Activated T-cell treated with anti-CD3 and anti-CD28 coated beads, Interleukin-2, amount 50 U/mL, for 72 hours (primary cell): Measurements from ENCODE around the gene NBAS. TPM values are rescaled to one million over a fixed set of nuclear protein-coding genes. Genes with fewer than 3 reads are reported as not detected.
"Not testable (repeated sequence)": the region's sequence is repeated elsewhere in the genome, so short reads cannot be mapped to it uniquely, and the experiment has no call there.

Experiments
- ATAC-seq, 2 donors: fragments of 150-1000 bp; cut with Tn5 transposase; replicated peaks in 1 of 2; 2 replicates each; pipeline ENCODE4 v1.10.0; 2021; ENCODE audit warnings: moderate library complexity in 2 of 2, mild to moderate bottlenecking in 1 of 2
- DNase-seq, 2 donors: peaks; one replicate each; pipeline ENCODE4 v3.0.0; 2021 to 2022; ENCODE audit warnings: mixed read lengths in 1 of 2
- H3K27ac Mint-ChIP-seq: one replicate; pipeline ENCODE4 v1.8.0; 2022; ENCODE audit warnings: mild to moderate bottlenecking, moderate library complexity, mixed read lengths
- H3K27me3 Mint-ChIP-seq: one replicate; pipeline ENCODE4 v1.8.0; 2022; ENCODE audit warnings: low read depth, mixed read lengths
- H3K36me3 Mint-ChIP-seq, 2 donors: one replicate each; pipeline ENCODE4 v1.8.0; 2022; ENCODE audit warnings: mixed read lengths in 2 of 2, mild to moderate bottlenecking in 1 of 2; ENCODE audit not compliant: insufficient read depth in 2 of 2
- H3K4me1 Mint-ChIP-seq: one replicate; pipeline ENCODE4 v1.8.0; 2022; ENCODE audit warnings: low read depth, mixed read lengths
- H3K4me3 Mint-ChIP-seq, 2 donors: one replicate each; pipeline ENCODE4 v1.8.0; 2022; ENCODE audit warnings: mild to moderate bottlenecking in 2 of 2, mixed read lengths in 2 of 2, moderate library complexity in 2 of 2
- H3K9me3 Mint-ChIP-seq, 2 donors: one replicate each; pipeline ENCODE4 v1.8.0; 2022; ENCODE audit warnings: mixed read lengths in 2 of 2
- total RNA-seq, 2 donors: library from RNA; stranded (reverse); gene quantifications; one replicate each; pipeline ENCODE4 v1.2.3, GENCODE V29; 2022

NBAS gene
- total RNA-seq, 2 donors from 2014 or later: 45.9 to 50.8 TPM

DNA sequence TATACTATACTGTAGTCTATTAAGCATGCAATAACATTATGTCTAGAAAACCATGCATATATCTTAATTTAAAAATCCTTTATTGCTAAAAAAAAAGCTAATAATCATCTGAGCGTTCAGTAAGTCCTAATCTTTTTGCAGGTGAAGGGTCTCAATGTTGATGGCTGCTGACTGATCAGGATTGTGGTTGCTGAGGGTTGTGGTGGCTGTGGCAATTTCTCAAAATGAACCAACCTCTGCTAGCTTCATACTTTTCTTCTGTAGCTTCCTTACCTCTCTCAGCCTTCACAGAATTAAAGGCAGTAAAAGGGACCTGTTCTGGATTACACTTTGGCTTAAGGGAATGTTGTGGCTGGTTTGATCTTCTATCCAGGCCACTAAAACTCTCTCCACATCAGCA, 235.8 kb downstream of the NBAS start:
- Mint-ChIP-seq H3K27me3 (no peaks in the 10 kb centered on the region), H3K36me3 (peaks cover 15 to 21% of the 10 kb centered on the region in 2 donors), H3K4me1 (no peaks in the 10 kb centered on the region), H3K9me3 (peaks cover 0 to 1% of the 10 kb centered on the region in 2 donors), H3K4me3 (no peak overlapping the region), H3K27ac (no peak overlapping the region)
- DNase-seq (no peak), ATAC-seq (no peak)

DNA sequence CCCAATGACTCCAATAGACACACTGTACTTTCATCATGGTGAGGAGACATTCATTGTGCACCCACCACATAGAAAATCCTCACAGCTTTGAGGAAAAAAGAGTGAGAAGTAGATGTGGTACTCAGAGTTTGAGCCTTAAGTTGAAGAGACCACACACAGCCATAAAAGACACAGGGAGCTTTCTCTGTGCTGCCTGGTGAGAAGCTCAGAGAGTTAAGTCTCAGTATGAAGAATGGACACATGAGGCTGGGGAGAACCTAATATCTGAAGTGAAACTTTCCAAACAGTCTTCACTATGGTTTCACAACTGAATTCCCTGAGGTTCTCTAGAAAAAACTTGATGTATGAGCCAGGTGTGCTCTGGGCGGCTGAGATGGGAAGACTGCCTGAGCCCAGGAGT, 237.9 kb downstream of the NBAS start:
- H3K36me3 Mint-ChIP-seq: peaks cover 29 to 41% of the 10 kb centered on the region in 2 donors
- H3K4me1 Mint-ChIP-seq: no peaks in the 10 kb centered on the region
- H3K27me3 Mint-ChIP-seq: no peaks in the 10 kb centered on the region
- H3K9me3 Mint-ChIP-seq: peaks cover 11 to 14% of the 10 kb centered on the region in 2 donors
- ATAC-seq: no peak
- no peak overlapping the region for H3K4me3 Mint-ChIP-seq
- DNase-seq: no peak
- no peak overlapping the region for H3K27ac Mint-ChIP-seq

DNA sequence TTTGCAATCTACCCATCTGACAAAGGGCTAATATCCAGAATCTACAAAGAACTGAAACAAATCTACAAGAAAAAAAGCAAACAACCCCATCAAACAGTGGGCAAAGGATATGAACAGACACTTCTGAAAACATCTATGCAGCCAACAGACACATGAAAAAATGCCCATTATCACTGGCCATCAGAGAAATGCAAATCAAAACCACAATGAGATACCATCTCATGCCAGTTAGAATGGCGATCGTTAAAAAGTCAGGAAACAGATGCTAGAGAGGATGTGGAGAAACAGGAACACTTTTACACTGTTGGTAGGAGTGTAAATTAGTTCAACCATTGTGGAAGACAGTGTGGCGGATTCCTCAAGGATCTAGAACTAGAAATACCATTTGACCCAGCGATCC, 239.7 kb downstream of the NBAS start:
- H3K27ac Mint-ChIP-seq, H3K27me3 Mint-ChIP-seq, H3K4me3 Mint-ChIP-seq, ATAC-seq, DNase-seq, H3K4me1 Mint-ChIP-seq: not testable (repeated sequence)
- Mint-ChIP-seq H3K9me3 (peaks cover 15 to 21% of the 10 kb centered on the region in 2 donors), H3K36me3 (peaks cover 38 to 57% of the 10 kb centered on the region in 2 donors)

- Mint-ChIP-seq H3K36me3 (peaks cover 28 to 50% of the 10 kb centered on the region in 2 donors), H3K27me3 (no peaks in the 10 kb centered on the region), H3K4me3 (peak overlapping the region; percentile 38 to 42), H3K9me3 (peaks cover 14 to 21% of the 10 kb centered on the region in 2 donors), H3K4me1 (peaks cover 34% of the 10 kb centered on the region), H3K27ac (no peak overlapping the region)
- peak; percentile 24 to 65 for ATAC-seq
- DNase-seq: peak in 1 of 2 donors; percentile 18
Measured at GRCh38 chr2:15316370-15316814, 244.7 kb downstream of the NBAS start.

DNA sequence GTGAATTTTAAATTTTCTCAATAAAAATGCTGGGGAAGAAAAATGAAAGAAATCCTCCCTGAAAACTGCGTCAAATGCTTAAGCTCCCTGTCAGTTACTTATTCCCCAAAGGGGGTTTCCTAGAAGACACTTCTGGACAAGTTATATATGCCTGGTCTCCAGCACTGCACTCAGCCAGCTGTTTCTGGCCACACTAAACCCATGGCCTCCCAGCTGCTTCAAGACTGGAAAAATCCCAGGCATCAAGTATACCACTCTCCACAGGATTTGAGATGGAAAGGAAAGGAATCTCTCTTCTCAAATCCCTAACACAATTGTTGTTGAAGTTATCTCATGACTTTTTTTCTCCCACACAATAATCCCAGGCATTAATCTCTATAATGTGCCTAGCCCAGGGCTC, 245.7 kb downstream of the NBAS start:
- Mint-ChIP-seq H3K27me3 (no peaks in the 10 kb centered on the region), H3K27ac (no peak overlapping the region), H3K36me3 (peaks cover 26 to 42% of the 10 kb centered on the region in 2 donors), H3K9me3 (peaks cover 14 to 21% of the 10 kb centered on the region in 2 donors), H3K4me3 (no peak overlapping the region), H3K4me1 (peaks cover 43% of the 10 kb centered on the region)
- DNase-seq (no peak), ATAC-seq (no peak)

DNA sequence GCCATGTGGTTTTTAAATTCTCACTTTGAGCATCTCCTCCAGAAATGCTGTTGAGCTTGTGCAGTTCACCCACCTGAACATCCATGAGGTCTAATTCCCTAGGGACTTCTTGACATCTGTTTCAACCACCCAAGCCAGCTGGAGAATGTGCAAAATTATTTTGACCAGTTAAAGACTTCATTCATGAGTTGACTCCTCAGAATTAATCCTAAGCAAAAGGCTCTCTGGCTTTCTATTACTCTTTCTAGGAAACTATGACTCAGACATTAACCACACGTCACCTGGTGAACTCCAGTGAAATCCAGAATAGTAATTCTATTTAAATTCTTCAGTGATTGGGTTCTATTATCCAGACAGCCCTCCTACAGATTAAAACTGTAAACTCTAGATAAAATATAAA, 247.5 kb downstream of the NBAS start:
- peaks cover 6 to 10% of the 10 kb centered on the region in 2 donors for H3K9me3 Mint-ChIP-seq
- H3K4me1 Mint-ChIP-seq: peaks cover 44% of the 10 kb centered on the region
- DNase-seq: no peak
- H3K4me3 Mint-ChIP-seq: no peak overlapping the region
- H3K27ac Mint-ChIP-seq: no peak overlapping the region
- peaks cover 17 to 29% of the 10 kb centered on the region in 2 donors for H3K36me3 Mint-ChIP-seq
- H3K27me3 Mint-ChIP-seq: no peaks in the 10 kb centered on the region
- peak; percentile 24 to 43 for ATAC-seq

DNA sequence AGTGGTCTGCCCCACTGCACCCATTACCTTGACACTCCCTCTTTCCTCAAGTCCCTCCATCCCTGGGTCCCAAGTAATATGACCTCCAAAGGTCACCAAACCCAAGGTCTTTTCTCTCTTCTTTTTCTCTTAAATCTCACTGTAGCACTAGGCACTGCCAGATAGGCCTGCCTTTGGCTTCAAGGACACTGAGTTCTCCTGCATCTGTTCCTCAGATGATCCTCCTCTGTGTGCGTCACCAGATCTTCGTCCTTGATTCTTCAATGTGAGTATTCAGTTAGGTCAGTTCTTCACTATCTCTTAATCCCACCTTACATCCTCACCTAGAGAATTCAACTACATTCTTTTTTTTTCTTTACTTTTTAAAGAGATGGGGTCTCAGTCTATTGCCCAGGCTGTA, 249.2 kb downstream of the NBAS start:
- no peak for DNase-seq
- no peak for ATAC-seq
- H3K4me1 Mint-ChIP-seq: peaks cover 42% of the 10 kb centered on the region
- H3K36me3 Mint-ChIP-seq: peaks cover 6 to 15% of the 10 kb centered on the region in 2 donors
- no peaks in the 10 kb centered on the region for H3K27me3 Mint-ChIP-seq
- peak overlapping the region; percentile 86 for H3K27ac Mint-ChIP-seq
- peak overlapping the region in 1 of 2 donors; percentile 14 for H3K4me3 Mint-ChIP-seq
- no peaks in the 10 kb centered on the region for H3K9me3 Mint-ChIP-seq

GRCh38 chr2:15311201-15311907, 249.8 kb downstream of the NBAS start:
- Mint-ChIP-seq H3K36me3 (peaks cover 7 to 10% of the 10 kb centered on the region in 2 donors), H3K4me3 (no peak overlapping the region), H3K4me1 (peaks cover 36% of the 10 kb centered on the region)

GRCh38 chr2:15307526-15307925, 253.6 kb downstream of the NBAS start:
- ATAC-seq (no peak), DNase-seq (no peak)
- Mint-ChIP-seq H3K4me3 (no peak overlapping the region), H3K27ac (no peak overlapping the region), H3K36me3 (peaks cover 17 to 22% of the 10 kb centered on the region in 2 donors), H3K9me3 (peaks cover 0 to 5% of the 10 kb centered on the region in 2 donors), H3K27me3 (no peaks in the 10 kb centered on the region), H3K4me1 (peaks cover 18% of the 10 kb centered on the region)

More at GRCh38 chr2:15311201-15311907, 249.8 kb downstream of the NBAS start:
- peak overlapping the region; percentile 86 for H3K27ac Mint-ChIP-seq
- H3K27me3 Mint-ChIP-seq: no peaks in the 10 kb centered on the region
- no peaks in the 10 kb centered on the region for H3K9me3 Mint-ChIP-seq
- peak; percentile 25 to 48 for ATAC-seq
- DNase-seq: no peak

DNA sequence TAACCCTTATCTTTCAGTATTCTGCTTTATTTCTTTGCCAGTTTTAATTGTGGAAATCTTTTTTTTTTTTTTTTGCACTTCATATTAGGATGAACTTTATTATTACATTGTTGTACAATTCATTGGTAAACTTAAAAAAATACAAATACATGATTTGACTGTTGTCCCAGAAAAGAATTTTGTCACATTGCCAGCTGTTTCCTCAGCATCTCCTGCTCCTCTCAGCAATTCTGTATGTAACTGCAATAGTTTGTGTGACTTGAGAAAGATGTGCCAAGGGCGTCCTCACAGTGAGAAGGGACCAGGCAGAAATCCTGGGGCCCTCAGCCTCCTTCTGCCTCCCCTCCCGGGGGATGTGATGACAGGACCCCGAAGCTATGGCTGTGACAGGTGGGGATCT, 254.4 kb downstream of the NBAS start:
- Mint-ChIP-seq H3K27ac (no peak overlapping the region), H3K4me1 (peaks cover 22% of the 10 kb centered on the region), H3K9me3 (peaks cover 0 to 5% of the 10 kb centered on the region in 2 donors), H3K27me3 (no peaks in the 10 kb centered on the region), H3K4me3 (no peak overlapping the region), H3K36me3 (peaks cover 20 to 22% of the 10 kb centered on the region in 2 donors)
- ATAC-seq (no peak), DNase-seq (no peak)

GRCh38 chr2:15303874-15304273, 257.3 kb downstream of the NBAS start:
- Mint-ChIP-seq H3K4me3 (no peak overlapping the region), H3K36me3 (peaks cover 15 to 18% of the 10 kb centered on the region in 2 donors), H3K27me3 (no peaks in the 10 kb centered on the region), H3K9me3 (peaks cover 0 to 5% of the 10 kb centered on the region in 2 donors), H3K27ac (no peak overlapping the region), H3K4me1 (peaks cover 33% of the 10 kb centered on the region)
- DNase-seq (no peak), ATAC-seq (peak in 1 of 2 donors; percentile 9)

- Mint-ChIP-seq H3K27me3 (no peaks in the 10 kb centered on the region), H3K36me3 (peaks cover 16 to 21% of the 10 kb centered on the region in 2 donors), H3K9me3 (peaks cover 0 to 5% of the 10 kb centered on the region in 2 donors), H3K4me1 (peaks cover 44% of the 10 kb centered on the region), H3K27ac (no peak overlapping the region), H3K4me3 (no peak overlapping the region)
- no peak for DNase-seq
- ATAC-seq: no peak
Measured at GRCh38 chr2:15302154-15302553, 259.0 kb downstream of the NBAS start.

DNA sequence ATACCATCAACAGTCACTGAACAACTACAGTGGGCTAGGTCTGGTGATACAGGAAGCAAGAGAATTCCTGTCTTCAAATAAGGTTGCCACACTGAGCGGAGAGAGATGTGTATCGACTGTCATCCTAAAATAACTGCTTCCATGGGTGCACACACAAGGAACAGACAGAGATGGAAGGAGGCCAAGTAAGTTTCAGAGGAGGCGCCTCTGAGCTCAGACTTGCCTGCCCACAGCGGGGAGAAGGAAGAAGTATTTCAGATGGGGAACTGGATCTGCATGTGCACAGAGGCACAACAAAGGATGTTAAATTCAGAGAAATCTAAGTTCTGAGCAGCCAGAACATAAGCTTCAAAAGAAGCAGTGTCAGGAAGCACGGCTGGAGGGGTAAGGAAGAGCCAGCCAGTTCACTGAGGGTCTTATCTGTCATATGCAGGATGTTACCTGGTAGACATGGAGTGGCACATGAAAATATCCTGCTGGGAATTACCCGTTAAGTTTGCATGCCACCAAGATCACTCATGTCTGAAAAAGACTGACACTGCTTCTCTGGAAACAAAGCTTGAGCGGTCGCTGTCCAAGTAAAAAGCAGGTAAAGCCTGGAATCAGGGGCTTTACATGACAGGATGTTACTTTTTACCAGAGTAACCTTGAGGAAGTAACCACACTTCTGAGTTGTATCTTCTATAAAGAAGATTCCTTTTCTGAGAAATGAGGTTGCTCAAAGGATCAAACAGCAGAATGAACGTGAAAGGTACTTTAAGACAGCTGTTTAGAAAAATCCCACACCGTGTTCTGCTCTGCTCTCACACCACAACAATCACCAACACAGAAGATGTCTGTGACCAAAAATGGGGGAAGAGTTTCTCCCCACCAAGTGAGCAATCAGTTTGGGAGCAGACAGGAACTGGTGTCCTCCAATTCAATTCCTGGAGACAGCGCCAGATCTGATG, 260.2 kb downstream of the NBAS start:
- peaks cover 16 to 19% of the 10 kb centered on the region in 2 donors for H3K36me3 Mint-ChIP-seq

More for the DNA sequence above, 260.2 kb downstream of the NBAS start:
- H3K4me1 Mint-ChIP-seq: peaks cover 44% of the 10 kb centered on the region
- no peaks in the 10 kb centered on the region for H3K27me3 Mint-ChIP-seq
- peak overlapping the region; percentile 52 for H3K27ac Mint-ChIP-seq
- DNase-seq (no peak), ATAC-seq (peak; percentile 33 to 37)
- peak overlapping the region in 1 of 2 donors; percentile 44 for H3K4me3 Mint-ChIP-seq
- peaks cover 0 to 5% of the 10 kb centered on the region in 2 donors for H3K9me3 Mint-ChIP-seq
